DMS153 (cell line): Measurements from ENCODE around the gene OR2D2.
"Not testable (repeated sequence)": the region's sequence is repeated elsewhere in the genome, so short reads cannot be mapped to it uniquely, and the experiment has no call there.

Experiments used
- DNase-seq: peaks from one replicate; lab custom pipeline; 2025; lab: John Stamatoyannopoulos, UW

The OR2D2 gene

GRCh38 chr11:6876914-6877313 lies 15.4 kb downstream of the OR2D2 start:
- DNase-seq = no peak

GRCh38 chr11:6876325-6876724 lies 16.0 kb downstream of the OR2D2 start, which contains the start of gene OR10A4:
Gene OR10A4 (plus strand): TSS chr11:6876625. CDS start chr11:6876648, 23 bp downstream.
- no peak for DNase-seq

DNA sequence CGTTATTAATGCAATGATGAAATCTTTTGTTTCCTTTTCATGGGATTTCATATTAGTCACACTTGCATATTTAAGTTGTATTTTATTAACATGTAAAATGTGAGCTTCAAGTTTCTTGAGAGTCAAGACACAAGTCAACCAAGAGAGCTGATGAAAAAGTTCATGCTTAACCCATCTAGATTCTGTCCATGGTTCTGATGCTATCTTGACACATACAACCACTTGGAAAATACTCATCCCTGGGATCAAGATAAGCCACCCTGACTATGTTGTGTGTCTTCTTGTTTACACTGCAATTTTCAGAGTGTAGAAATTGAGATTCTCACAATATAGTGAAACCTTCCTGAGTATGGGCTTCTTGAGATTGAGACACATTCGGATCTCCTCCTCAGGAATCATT lies 16.5 kb downstream of the OR2D2 start:
- DNase-seq = no peak

GRCh38 chr11:6871278-6871677 lies 21.0 kb downstream of the OR2D2 start:
- DNase-seq = no peak

GRCh38 chr11:6864438-6864837 lies 27.9 kb downstream of the OR2D2 start:
- no peak for DNase-seq

- no peak for DNase-seq
Measured at GRCh38 chr11:6862961-6863360, 29.3 kb downstream of the OR2D2 start, which contains the start of gene OR10A2. Gene OR10A2 (plus strand): TSS chr11:6863057. CDS start chr11:6869755, 6,698 bp downstream.

GRCh38 chr11:6856871-6857270 lies 35.4 kb downstream of the OR2D2 start:
- no peak for DNase-seq

- no peak for DNase-seq
Measured at GRCh38 chr11:6855971-6856541, 36.2 kb downstream of the OR2D2 start.

- DNase-seq = not testable (repeated sequence)
Measured at GRCh38 chr11:6854801-6855200, 37.5 kb downstream of the OR2D2 start.

- DNase-seq = no peak
Measured at GRCh38 chr11:6850526-6850925, 41.8 kb downstream of the OR2D2 start.

DNA sequence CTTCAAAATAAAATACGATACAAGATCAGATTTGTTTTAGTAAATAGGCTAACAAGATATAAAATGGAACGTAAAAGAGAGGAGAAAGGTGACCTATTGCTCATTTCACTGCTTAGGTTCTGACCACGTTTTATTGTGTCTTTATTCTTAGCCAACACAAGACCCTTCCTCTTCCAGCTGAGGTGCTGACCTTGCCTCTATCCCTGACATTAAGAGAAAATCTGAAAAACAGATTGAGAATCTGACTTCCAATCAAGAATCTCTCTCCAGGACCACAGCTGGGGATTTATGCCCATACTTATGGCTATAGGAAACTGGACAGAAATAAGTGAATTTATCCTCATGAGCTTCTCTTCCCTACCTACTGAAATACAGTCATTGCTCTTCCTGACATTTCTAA lies 46.9 kb downstream of the OR2D2 start, which contains the start of gene OR10A5:
OR10A5 (plus strand) TSS at position 301 of the 400 bp plus-strand sequence; CDS start at position 301, 0 bp downstream.
- DNase-seq = no peak

DNA sequence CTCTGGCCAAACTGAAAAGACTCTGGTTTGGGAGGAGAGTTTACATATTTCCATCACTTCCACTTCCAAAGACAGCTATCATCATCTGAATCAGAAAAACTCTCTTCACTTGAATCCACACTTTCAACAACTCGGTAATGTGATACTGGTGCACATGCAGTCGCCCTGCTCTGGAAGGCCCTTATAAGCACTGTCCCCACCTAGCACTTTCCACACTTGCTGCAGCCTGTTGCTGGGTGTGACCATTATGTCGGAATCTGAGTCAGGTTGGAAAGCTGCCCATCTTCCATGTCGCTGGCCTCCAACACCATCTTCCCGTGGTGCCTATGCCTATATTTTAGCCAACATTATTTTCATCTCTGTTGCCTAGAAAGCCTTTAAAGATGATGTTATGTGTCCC lies 47.9 kb downstream of the OR2D2 start:
- DNase-seq = no peak

GRCh38 chr11:6843670-6844069 lies 48.6 kb downstream of the OR2D2 start:
- DNase-seq = no peak

- DNase-seq = no peak
Measured at GRCh38 chr11:6841694-6842093, 50.6 kb downstream of the OR2D2 start.
